ENCODE results near the gene TNFRSF6B.

The TNFRSF6B gene

DNA sequence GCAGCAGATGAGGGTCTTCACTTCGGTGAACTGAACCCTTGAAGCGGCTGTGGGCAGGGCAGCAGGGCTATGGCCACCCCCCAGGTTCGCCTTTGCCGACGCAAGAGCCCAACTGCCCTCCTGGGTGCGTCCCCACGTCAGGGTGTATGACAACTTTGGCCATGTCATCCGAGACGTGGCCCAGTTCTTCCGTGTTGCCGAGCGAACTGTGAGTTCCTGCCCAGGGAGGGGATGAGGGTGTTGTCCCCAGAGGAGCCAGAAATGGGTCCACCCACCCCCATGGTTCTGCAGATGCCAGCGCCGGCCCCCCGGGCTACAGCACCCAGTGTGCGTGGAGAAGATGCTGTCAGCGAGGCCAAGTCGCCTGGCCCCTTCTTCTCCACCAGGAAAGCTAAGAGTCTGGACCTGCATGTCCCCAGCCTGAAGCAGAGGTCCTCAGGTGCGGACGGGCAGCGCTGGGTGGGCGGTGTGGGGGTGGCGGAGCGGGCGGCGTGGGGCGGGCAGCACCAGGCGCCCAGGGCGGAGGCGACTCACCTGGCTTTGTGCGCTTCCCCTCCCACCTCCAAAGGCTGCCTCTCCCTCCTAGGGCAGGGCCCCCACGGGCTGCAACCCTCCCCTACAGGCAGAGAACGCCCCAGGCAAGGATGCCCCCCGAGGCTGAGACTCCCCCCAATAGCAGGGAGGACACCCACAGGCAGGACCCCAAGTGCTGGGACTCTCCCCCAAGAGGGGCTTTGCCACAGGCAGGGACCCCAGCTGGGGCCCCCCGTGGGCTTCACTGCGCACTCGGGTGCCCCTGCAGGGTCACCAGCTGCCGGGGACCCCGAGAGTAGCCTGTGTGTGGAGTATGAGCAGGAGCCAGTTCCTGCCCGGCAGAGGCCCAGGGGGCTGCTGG, 6.2 kb upstream of the TNFRSF6B start:
- H3K36me3 ChIP-seq (ENCODE audit: low read length) = no peaks in the 10 kb centered on the region
- no peaks in the 10 kb centered on the region for H3K9me2 ChIP-seq (replicated peaks; ENCODE audit: insufficient read depth, low read length)
- H3K9ac ChIP-seq (ENCODE audit: low read length) = no peak overlapping the region
- no peak overlapping the region for H3K4me3 ChIP-seq (ENCODE audit: insufficient read depth, low read length, poor library complexity, severe bottlenecking)
- no peaks in the 10 kb centered on the region for H3K79me2 ChIP-seq (ENCODE audit: insufficient read depth, low read length)
- TF ChIP-seq EZH2phosphoT487 (conservative IDR thresholded peaks at IDR 0.05; ENCODE audit: low read length) (no peak), CTCF (IDR thresholded peaks at IDR 0.05; ENCODE audit: insufficient read depth, low read length, poor library complexity, severe bottlenecking) (no peak)
- no peak overlapping the region for H2AFZ ChIP-seq (ENCODE audit: low read depth, low read length, severe bottlenecking)
- no peak overlapping the region for H3K27ac ChIP-seq (ENCODE audit: low read depth, low read length)
- H3K9me3 ChIP-seq (ENCODE audit: insufficient read depth, low read length) = no peaks in the 10 kb centered on the region
- H4K20me1 ChIP-seq (ENCODE audit: low read depth, low read length) = no peaks in the 10 kb centered on the region
- no peaks in the 10 kb centered on the region for H3K27me3 ChIP-seq (ENCODE audit: low read length)
- H3F3A ChIP-seq (ENCODE audit: insufficient read depth) = no peaks in the 10 kb centered on the region
- no peak overlapping the region for H3K4me2 ChIP-seq (ENCODE audit: low read depth, low read length, poor library complexity, severe bottlenecking)

DNA sequence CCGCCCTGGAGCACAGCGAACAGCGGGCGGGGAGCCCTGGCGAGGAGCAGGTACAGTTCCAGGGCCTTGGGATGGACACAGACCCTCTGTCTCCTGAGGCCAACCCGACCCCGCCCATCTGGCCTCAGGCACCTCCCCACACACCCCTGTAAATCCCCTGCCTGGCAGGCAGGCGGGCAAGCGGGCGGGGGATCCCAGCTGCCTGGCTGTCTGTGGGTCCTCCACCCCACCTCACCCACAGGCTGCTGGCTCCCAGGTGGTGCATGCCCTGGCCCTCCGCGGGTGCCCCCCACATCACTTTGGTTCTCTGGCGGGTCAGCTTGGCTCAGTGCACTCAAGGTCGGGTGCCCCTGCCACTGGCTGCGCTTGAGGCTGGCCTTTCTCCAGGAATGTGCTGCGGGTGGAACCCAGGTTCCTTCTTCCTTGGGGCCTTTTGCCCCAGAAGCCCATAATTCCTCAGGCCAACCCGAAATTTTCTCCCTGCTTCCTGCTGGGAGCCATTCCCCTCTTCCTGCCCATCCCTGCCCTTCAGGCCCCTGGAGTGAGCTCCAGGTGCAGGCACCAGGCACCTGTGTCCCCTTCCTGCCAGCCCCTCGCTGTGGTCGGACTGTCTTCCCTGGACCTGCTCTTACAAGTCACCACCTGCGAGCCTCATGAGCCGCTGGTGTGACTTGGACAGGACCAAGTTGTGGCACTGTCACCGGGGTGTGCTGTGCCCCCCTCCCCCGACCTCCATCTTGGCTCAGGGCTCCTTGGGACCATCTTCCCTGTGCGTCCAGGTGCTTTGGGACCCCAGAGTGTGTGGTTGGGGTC, 5.3 kb upstream of the TNFRSF6B start:
- Histone ChIP-seq H3K27me3 (ENCODE audit: low read length) (no peaks in the 10 kb centered on the region), H3K9me3 (ENCODE audit: insufficient read depth, low read length) (no peaks in the 10 kb centered on the region), H3K27ac (ENCODE audit: low read depth, low read length) (no peak overlapping the region), H3K9me2 (replicated peaks; ENCODE audit: insufficient read depth, low read length) (no peaks in the 10 kb centered on the region), H3K4me2 (ENCODE audit: low read depth, low read length, poor library complexity, severe bottlenecking) (no peak overlapping the region), H3K9ac (ENCODE audit: low read length) (no peak overlapping the region), H2AFZ (ENCODE audit: low read depth, low read length, severe bottlenecking) (no peak overlapping the region), H3K36me3 (ENCODE audit: low read length) (no peaks in the 10 kb centered on the region), H3K79me2 (ENCODE audit: insufficient read depth, low read length) (no peaks in the 10 kb centered on the region), H3F3A (ENCODE audit: insufficient read depth) (no peaks in the 10 kb centered on the region), H3K4me3 (ENCODE audit: insufficient read depth, low read length, poor library complexity, severe bottlenecking) (no peak overlapping the region), H4K20me1 (ENCODE audit: low read depth, low read length) (no peaks in the 10 kb centered on the region)
- TF ChIP-seq EZH2phosphoT487 (conservative IDR thresholded peaks at IDR 0.05; ENCODE audit: low read length) (no peak), CTCF (IDR thresholded peaks at IDR 0.05; ENCODE audit: insufficient read depth, low read length, poor library complexity, severe bottlenecking) (no peak)

- TF ChIP-seq EZH2phosphoT487 (conservative IDR thresholded peaks at IDR 0.05; ENCODE audit: low read length) (no peak), CTCF (IDR thresholded peaks at IDR 0.05; ENCODE audit: insufficient read depth, low read length, poor library complexity, severe bottlenecking) (no peak)
- Histone ChIP-seq H4K20me1 (ENCODE audit: low read depth, low read length) (no peaks in the 10 kb centered on the region), H2AFZ (ENCODE audit: low read depth, low read length, severe bottlenecking) (no peak overlapping the region), H3K79me2 (ENCODE audit: insufficient read depth, low read length) (no peaks in the 10 kb centered on the region), H3K9me2 (replicated peaks; ENCODE audit: insufficient read depth, low read length) (no peaks in the 10 kb centered on the region), H3K27me3 (ENCODE audit: low read length) (no peaks in the 10 kb centered on the region), H3K4me3 (ENCODE audit: insufficient read depth, low read length, poor library complexity, severe bottlenecking) (no peak overlapping the region), H3F3A (ENCODE audit: insufficient read depth) (no peaks in the 10 kb centered on the region), H3K27ac (ENCODE audit: low read depth, low read length) (no peak overlapping the region), H3K9ac (ENCODE audit: low read length) (no peak overlapping the region), H3K4me2 (ENCODE audit: low read depth, low read length, poor library complexity, severe bottlenecking) (no peak overlapping the region), H3K9me3 (ENCODE audit: insufficient read depth, low read length) (no peaks in the 10 kb centered on the region), H3K36me3 (ENCODE audit: low read length) (no peaks in the 10 kb centered on the region)
Measured at GRCh38 chr20:63691711-63692435, 4.6 kb upstream of the TNFRSF6B start.

Measured in SU-DHL-6 (cell line).